SK-N-SH treated with all-trans-retinoic acid at 6 μM for 48 hours (cell line): ENCODE data around the gene SPEM1.

Source experiments
- ATAC-seq: fragments of 200-7000 bp; cut with Tn5 transposase; 3 replicates; pipeline ENCODE4 v1.9.1; 2020; ENCODE audit warnings: mild to moderate bottlenecking, moderate library complexity
- ARNTL ChIP-seq: fragments of 450-650 bp; formaldehyde crosslinking; IDR thresholded peaks from 2 replicates; pipeline ENCODE4 v1.5.0; 2020; ENCODE audit warnings: low read depth, mild to moderate bottlenecking, moderate library complexity, borderline replicate concordance
- BACH2 ChIP-seq: fragments of 250-450 bp; sonication (Bioruptor Pico); IDR thresholded peaks from 2 replicates; pipeline ENCODE4 v1.9.0; 2021; ENCODE audit warnings: mild to moderate bottlenecking, borderline replicate concordance
- CSDC2 ChIP-seq: fragments of 250-450 bp; sonication (Bioruptor Pico); IDR thresholded peaks from 2 replicates; pipeline ENCODE4 v1.5.0; 2020; ENCODE audit warnings: mild to moderate bottlenecking, moderate library complexity
- ESRRG ChIP-seq: fragments of 250-450 bp; sonication (Bioruptor Pico); IDR thresholded peaks from 2 replicates; pipeline ENCODE4 v1.6.1; 2021; ENCODE audit warnings: mild to moderate bottlenecking
- GLIS3 ChIP-seq: fragments of 250-450 bp; sonication (Bioruptor Pico); IDR thresholded peaks from 2 replicates; pipeline ENCODE4 v1.5.0; 2020; ENCODE audit warnings: mild to moderate bottlenecking, moderate library complexity
- ISL1 ChIP-seq: fragments of 250-450 bp; sonication (Bioruptor Pico); IDR thresholded peaks from 2 replicates; pipeline ENCODE4 v2.1.2; 2022; ENCODE audit warnings: mild to moderate bottlenecking, moderate library complexity
- PPARA ChIP-seq: fragments of 250-450 bp; sonication (Bioruptor Pico); IDR thresholded peaks from 2 replicates; pipeline ENCODE4 v1.5.0; 2020; ENCODE audit warnings: mild to moderate bottlenecking, borderline replicate concordance
- RARB ChIP-seq: fragments of 250-450 bp; sonication (Bioruptor Pico); IDR thresholded peaks from 2 replicates; pipeline ENCODE4 v1.8.0; 2021; ENCODE audit warnings: mild to moderate bottlenecking, moderate library complexity
- SNAI2 ChIP-seq: fragments of 250-450 bp; sonication (Bioruptor Pico); IDR thresholded peaks from 2 replicates; pipeline ENCODE4 v1.5.0; 2020; ENCODE audit warnings: mild to moderate bottlenecking, moderate library complexity
- TOX ChIP-seq: fragments of 250-450 bp; sonication (Bioruptor Pico); IDR thresholded peaks from 2 replicates; pipeline ENCODE4 v1.8.0; 2021; ENCODE audit warnings: mild to moderate bottlenecking, moderate library complexity, borderline replicate concordance
- ZC3H10 ChIP-seq: fragments of 250-450 bp; sonication (Bioruptor Pico); IDR thresholded peaks from 2 replicates; pipeline ENCODE4 v1.5.1; 2021; ENCODE audit warnings: mild to moderate bottlenecking, moderate library complexity
- ZFP3 ChIP-seq: fragments of 250-450 bp; sonication (Bioruptor Pico); IDR thresholded peaks from 2 replicates; pipeline ENCODE4 v1.5.0; 2020; ENCODE audit warnings: mild to moderate bottlenecking, moderate library complexity
- ZFP30 ChIP-seq: fragments of 450-650 bp; formaldehyde crosslinking; IDR thresholded peaks from 2 replicates; pipeline ENCODE4 v1.5.0; 2022; ENCODE audit warnings: mild to moderate bottlenecking, moderate library complexity
- ZNF565 ChIP-seq: fragments of 450-650 bp; formaldehyde crosslinking; conservative IDR thresholded peaks from 2 replicates; pipeline ENCODE4 v1.5.0; 2020; ENCODE audit warnings: low read depth, mild to moderate bottlenecking, moderate library complexity
- ZNF70 ChIP-seq: fragments of 450-650 bp; formaldehyde crosslinking; IDR thresholded peaks from 2 replicates; pipeline ENCODE4 v1.5.0; 2020; ENCODE audit warnings: mild to moderate bottlenecking, moderate library complexity
- ZNF8 ChIP-seq: fragments of 450-650 bp; formaldehyde crosslinking; IDR thresholded peaks from 2 replicates; pipeline ENCODE4 v1.5.0; 2020; ENCODE audit warnings: mild to moderate bottlenecking, moderate library complexity
- TF ChIP-seq, protein P1 (sequence below): fragments of 250-450 bp; sonication (Bioruptor Pico); IDR thresholded peaks from 2 replicates; pipeline ENCODE4 v1.5.0; 2020; ENCODE audit warnings: mild to moderate bottlenecking, moderate library complexity
- TF ChIP-seq, protein P2 (sequence below): fragments of 250-450 bp; sonication (Bioruptor Pico); IDR thresholded peaks from 2 replicates; pipeline ENCODE4 v1.5.1; 2020; ENCODE audit warnings: low read depth, mild to moderate bottlenecking, moderate library complexity
- TF ChIP-seq, protein P3 (sequence below): fragments of 250-450 bp; sonication (Bioruptor Pico); IDR thresholded peaks from 2 replicates; pipeline ENCODE4 v1.5.1; 2021; ENCODE audit warnings: mild to moderate bottlenecking, moderate library complexity
- TF ChIP-seq, protein P4 (sequence below): fragments of 250-450 bp; sonication (Bioruptor Pico); IDR thresholded peaks from 2 replicates; pipeline ENCODE4 v1.8.0; 2020; ENCODE audit warnings: mild to moderate bottlenecking, moderate library complexity, borderline replicate concordance
- TF ChIP-seq, protein P5 (sequence below): fragments of 250-450 bp; sonication (Bioruptor Pico); IDR thresholded peaks from 2 replicates; pipeline ENCODE4 v1.8.0; 2021; ENCODE audit warnings: low read depth, mild to moderate bottlenecking, moderate library complexity, borderline replicate concordance

SPEM1 gene

DNA sequence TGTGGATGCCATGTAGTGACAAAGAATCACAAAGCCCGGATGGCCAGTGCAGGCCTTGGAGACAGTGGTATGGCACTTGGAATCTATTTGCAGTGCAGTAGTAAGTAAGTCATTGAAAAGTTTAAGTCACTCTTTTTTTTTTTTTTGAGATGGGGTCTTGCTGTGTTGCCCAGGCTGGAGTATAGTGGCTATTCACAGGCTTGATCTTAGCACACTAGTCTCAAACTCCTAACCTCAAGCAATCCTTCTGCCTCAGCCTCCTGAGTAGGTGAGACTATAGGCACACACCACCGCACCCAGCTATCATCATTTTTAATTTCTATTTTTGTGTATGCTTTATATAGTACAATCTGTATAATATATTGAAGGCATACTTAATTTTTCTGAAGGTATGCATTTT lies 21.5 kb upstream of the SPEM1 start:
- TF ChIP-seq ISL1 (CRISPR knock-in tag): no peak
- TF ChIP-seq, protein P1, sequence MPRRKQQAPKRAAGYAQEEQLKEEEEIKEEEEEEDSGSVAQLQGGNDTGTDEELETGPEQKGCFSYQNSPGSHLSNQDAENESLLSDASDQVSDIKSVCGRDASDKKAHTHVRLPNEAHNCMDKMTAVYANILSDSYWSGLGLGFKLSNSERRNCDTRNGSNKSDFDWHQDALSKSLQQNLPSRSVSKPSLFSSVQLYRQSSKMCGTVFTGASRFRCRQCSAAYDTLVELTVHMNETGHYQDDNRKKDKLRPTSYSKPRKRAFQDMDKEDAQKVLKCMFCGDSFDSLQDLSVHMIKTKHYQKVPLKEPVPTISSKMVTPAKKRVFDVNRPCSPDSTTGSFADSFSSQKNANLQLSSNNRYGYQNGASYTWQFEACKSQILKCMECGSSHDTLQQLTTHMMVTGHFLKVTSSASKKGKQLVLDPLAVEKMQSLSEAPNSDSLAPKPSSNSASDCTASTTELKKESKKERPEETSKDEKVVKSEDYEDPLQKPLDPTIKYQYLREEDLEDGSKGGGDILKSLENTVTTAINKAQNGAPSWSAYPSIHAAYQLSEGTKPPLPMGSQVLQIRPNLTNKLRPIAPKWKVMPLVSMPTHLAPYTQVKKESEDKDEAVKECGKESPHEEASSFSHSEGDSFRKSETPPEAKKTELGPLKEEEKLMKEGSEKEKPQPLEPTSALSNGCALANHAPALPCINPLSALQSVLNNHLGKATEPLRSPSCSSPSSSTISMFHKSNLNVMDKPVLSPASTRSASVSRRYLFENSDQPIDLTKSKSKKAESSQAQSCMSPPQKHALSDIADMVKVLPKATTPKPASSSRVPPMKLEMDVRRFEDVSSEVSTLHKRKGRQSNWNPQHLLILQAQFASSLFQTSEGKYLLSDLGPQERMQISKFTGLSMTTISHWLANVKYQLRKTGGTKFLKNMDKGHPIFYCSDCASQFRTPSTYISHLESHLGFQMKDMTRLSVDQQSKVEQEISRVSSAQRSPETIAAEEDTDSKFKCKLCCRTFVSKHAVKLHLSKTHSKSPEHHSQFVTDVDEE (CRISPR knock-in tag): no peak
- no peak for TF ChIP-seq GLIS3
- TF ChIP-seq SNAI2 (CRISPR knock-in tag): no peak
- no peak for TF ChIP-seq ZFP30 (CRISPR knock-in tag)
- no peak for TF ChIP-seq ZFP3 (CRISPR knock-in tag)
- TF ChIP-seq, protein P2, sequence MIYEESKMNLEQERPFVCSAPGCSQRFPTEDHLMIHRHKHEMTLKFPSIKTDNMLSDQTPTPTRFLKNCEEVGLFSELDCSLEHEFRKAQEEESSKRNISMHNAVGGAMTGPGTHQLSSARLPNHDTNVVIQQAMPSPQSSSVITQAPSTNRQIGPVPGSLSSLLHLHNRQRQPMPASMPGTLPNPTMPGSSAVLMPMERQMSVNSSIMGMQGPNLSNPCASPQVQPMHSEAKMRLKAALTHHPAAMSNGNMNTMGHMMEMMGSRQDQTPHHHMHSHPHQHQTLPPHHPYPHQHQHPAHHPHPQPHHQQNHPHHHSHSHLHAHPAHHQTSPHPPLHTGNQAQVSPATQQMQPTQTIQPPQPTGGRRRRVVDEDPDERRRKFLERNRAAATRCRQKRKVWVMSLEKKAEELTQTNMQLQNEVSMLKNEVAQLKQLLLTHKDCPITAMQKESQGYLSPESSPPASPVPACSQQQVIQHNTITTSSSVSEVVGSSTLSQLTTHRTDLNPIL (CRISPR knock-in tag): no peak
- no peak for TF ChIP-seq CSDC2 (CRISPR knock-in tag)
- TF ChIP-seq, protein P3, sequence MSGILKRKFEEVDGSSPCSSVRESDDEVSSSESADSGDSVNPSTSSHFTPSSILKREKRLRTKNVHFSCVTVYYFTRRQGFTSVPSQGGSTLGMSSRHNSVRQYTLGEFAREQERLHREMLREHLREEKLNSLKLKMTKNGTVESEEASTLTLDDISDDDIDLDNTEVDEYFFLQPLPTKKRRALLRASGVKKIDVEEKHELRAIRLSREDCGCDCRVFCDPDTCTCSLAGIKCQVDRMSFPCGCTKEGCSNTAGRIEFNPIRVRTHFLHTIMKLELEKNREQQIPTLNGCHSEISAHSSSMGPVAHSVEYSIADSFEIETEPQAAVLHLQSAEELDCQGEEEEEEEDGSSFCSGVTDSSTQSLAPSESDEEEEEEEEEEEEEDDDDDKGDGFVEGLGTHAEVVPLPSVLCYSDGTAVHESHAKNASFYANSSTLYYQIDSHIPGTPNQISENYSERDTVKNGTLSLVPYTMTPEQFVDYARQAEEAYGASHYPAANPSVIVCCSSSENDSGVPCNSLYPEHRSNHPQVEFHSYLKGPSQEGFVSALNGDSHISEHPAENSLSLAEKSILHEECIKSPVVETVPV (CRISPR knock-in tag): no peak
- no peak for TF ChIP-seq ZNF70 (CRISPR knock-in tag)
- TF ChIP-seq, protein P4, sequence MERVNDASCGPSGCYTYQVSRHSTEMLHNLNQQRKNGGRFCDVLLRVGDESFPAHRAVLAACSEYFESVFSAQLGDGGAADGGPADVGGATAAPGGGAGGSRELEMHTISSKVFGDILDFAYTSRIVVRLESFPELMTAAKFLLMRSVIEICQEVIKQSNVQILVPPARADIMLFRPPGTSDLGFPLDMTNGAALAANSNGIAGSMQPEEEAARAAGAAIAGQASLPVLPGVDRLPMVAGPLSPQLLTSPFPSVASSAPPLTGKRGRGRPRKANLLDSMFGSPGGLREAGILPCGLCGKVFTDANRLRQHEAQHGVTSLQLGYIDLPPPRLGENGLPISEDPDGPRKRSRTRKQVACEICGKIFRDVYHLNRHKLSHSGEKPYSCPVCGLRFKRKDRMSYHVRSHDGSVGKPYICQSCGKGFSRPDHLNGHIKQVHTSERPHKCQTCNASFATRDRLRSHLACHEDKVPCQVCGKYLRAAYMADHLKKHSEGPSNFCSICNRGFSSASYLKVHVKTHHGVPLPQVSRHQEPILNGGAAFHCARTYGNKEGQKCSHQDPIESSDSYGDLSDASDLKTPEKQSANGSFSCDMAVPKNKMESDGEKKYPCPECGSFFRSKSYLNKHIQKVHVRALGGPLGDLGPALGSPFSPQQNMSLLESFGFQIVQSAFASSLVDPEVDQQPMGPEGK (CRISPR knock-in tag): no peak
- TF ChIP-seq, protein P5, sequence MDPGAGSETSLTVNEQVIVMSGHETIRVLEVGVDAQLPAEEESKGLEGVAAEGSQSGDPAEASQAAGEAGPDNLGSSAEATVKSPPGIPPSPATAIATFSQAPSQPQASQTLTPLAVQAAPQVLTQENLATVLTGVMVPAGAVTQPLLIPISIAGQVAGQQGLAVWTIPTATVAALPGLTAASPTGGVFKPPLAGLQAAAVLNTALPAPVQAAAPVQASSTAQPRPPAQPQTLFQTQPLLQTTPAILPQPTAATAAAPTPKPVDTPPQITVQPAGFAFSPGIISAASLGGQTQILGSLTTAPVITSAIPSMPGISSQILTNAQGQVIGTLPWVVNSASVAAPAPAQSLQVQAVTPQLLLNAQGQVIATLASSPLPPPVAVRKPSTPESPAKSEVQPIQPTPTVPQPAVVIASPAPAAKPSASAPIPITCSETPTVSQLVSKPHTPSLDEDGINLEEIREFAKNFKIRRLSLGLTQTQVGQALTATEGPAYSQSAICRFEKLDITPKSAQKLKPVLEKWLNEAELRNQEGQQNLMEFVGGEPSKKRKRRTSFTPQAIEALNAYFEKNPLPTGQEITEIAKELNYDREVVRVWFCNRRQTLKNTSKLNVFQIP (CRISPR knock-in tag): no peak
- no peak for TF ChIP-seq ZNF8
- no peak for TF ChIP-seq ESRRG (CRISPR knock-in tag)
- no peak for TF ChIP-seq ARNTL (CRISPR knock-in tag)
- TF ChIP-seq BACH2 (CRISPR knock-in tag): no peak
- no peak for TF ChIP-seq PPARA (CRISPR knock-in tag)
- no peak for TF ChIP-seq ZC3H10 (CRISPR knock-in tag)
- TF ChIP-seq RARB: no peak
- TF ChIP-seq ZNF565: no peak
- ATAC-seq: no peak

DNA sequence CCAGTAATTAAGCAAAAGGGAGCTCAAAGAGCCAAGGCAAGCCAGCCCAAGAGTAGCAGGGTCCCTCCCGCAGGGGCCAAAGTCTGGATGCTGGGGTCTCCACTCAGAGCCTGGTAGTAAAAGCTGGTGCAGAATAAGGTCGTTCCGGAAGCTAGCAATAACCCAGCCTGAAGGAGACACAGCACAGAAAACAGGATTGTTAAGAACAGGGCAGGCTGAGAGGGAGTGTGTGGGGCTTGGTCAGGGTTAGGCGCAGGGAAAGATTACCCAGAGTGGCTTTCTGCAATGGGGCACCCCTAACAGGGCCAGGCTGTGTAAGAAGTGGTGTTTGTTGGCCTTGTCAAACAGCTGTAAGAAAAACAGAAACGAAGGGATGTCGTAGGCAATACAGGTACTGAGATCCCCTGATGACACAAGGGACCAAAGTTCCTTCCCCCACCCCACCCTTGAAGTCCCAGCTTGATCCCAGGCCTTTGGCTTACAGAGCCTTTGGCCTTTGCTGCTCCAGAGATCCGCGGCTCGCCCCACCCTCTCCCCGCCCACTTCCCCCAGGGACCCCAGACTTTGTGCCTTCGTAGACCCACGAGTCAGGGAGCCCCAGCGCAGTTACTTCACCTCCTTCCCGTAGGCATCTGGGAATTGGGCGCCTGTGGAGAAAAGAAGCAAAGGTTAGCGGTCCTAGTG lies 16.9 kb upstream of the SPEM1 start:
- TF ChIP-seq, protein P5 (CRISPR knock-in tag): no peak
- TF ChIP-seq ZNF8 (no peak), SNAI2 (CRISPR knock-in tag) (no peak), GLIS3 (no peak), ZC3H10 (CRISPR knock-in tag) (no peak), ESRRG (CRISPR knock-in tag) (no peak), TOX (CRISPR knock-in tag) (no peak)
- TF ChIP-seq, protein P4 (CRISPR knock-in tag): no peak
- TF ChIP-seq, protein P3 (CRISPR knock-in tag): no peak
- TF ChIP-seq, protein P1 (CRISPR knock-in tag): no peak
- peak; percentile 4 for ATAC-seq
